TTC549 (cell line): ENCODE data around the gene PCNX2.
"Not testable (repeated sequence)": the region's sequence is repeated elsewhere in the genome, so short reads cannot be mapped to it uniquely, and the experiment has no call there.

ENCODE experiments used
- FAIRE-seq: peaks from 2 replicates; lab custom pipeline; 2012; peaks lifted over from hg19 to GRCh38; lab: Jason Lieb, UNC

PCNX2 gene

DNA sequence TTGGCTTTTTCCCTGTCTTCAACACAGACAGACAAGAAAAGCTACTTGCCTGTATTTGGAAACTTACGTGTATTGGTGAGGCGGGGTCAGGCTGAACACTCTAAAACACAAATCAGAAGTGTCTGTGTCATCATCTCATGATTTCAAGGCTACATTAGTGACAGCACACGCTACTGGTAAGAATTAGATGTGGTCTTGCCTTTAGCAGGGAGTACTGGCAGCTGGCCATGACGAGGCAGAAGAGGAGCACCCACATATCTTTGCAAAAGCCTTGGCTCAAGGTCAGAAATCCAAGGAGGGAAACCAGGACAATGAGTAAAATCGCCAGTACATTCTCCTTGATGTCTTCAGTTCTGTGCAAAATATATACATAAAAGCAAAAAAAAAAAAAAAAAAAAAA lies 77.7 kb downstream of the PCNX2 start:
- no peak for FAIRE-seq

DNA sequence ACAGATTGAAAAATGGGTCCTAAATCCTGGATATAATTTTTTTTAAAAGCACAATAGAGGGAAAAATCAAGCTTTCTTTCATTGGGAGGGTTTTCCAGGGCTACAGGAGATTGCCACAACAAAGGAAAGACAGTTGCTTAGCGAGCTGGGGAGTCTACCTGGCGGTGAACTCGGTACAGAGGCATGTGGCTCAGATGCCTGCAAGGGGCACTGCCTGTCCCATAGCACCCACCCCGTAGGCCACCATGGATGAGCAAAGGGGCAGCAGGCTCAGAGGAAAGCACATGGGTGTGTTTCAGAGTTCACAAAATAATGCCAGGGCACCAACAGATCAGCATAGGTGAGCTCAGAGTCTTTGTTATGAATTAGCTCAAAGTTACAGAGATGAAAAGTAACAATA lies 79.5 kb downstream of the PCNX2 start:
- FAIRE-seq = no peak

DNA sequence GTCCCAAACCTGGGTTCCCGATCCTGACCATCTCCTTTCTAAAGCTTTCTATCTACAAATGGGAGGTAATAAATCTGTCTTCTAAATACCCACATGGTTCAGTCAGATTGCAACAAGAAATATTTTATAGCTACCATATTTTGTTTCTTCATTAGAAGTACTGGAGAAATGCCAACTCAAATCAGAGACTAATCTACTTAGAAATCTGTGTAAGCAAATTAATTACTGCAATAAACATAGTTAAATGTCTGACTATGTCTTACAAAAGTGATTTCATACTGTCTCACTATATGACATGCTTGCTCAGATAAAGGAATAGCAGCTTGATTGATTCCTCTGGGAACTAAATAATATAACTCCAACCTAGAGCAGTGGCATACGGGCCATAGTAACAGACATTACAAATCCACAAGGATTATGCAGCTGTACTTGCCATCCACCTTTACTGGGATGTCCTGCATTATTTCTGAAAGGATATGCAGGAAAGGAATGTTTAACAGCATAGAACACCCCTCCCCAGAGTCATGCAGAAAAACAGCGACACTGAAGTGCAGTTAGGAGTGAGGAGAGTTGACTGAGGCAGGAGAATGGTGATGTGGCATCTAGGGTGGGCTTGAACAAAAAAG lies 80.3 kb downstream of the PCNX2 start:
- no peak for FAIRE-seq

DNA sequence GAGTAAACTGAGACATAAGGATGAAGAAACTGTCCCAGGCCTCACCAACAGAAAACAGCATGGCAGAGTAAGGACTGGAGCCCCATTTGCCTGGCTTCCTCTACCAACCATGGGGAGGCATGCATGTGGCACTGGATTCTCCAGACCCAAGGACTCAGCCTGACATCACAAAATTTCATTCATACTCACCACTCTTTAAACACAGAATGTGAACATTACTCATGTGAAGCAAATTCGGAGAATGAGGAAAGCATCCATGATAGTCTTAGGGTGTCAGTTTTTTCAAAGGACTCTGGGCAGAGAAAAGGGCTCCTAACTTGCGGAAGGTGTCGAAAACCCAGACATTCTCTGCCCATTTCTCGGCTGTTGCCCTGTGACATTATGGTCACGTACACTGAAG lies 83.9 kb downstream of the PCNX2 start:
- FAIRE-seq = no peak

DNA sequence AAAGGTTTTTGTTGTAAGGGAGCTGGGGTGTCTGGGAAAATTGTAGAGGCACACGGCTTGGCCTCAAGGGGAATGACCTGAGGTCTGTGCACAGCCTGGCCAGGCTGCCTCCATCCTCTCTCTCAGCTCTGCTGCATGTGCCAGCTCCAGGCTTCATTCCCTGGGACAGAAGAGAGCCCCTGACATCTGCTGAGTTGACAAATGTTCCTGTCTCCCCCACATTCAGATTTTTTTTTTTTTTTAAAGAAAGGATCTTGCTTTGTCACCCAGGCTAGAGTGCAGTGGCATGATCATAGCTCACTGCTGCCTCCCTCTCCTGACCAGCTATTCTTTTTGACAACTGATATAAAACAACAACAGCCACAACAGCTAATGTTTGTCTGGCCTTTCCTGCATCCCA lies 84.4 kb downstream of the PCNX2 start:
- FAIRE-seq = no peak

DNA sequence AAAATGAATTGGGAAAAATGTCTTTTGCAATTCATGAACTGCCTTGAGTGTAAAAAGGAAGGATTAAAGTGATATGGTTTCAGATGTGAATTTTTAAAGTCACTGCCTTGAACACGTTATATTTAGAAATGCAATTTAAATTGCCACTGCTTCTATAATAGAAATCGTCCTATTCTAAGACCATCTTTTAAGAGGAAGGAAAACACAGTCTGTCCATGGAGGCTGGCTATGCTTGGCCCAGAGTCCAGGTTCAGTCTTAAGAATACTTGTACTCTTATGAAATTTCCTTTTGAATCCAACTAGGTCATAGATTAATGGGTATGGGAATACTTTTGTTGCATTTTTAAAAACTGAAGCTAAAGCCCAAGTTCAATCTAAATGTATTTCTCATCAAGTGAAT lies 86.0 kb downstream of the PCNX2 start:
- no peak for FAIRE-seq

DNA sequence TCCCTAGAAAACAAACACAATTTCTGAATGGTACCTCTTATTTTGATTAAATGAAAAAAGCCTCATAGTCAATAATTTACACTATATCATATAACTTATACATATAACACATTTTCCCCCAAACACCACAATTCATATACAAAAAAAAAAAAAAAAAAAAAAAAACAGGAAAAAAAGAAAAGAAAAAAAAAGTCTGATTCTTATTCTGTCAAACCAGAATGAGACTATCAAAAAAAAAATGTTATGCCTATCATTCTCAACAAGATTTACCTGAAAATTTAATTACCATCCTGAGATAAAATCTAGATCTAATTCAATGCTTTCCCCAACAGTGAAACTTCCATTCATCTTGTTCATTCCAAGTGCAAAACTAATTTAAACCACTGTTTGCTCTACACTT lies 86.8 kb downstream of the PCNX2 start:
- peak; percentile 80 for FAIRE-seq

DNA sequence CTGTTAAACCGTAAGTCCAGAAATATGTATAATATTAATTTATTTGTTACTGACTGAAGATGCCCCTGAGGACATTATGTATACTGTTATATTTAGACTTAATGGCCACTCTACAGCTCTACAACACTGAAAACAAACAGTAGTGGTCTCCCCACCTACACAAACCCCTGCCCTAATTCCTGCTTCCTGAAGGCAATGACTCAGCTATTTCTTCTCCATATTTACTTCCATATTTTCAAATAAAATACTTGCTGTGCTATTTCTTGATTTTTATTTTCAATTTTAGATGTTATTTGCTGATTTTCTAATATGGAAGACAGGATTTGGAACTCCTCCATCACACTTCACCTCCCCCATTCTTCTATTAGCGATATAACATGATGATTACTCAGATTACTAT lies 97.6 kb downstream of the PCNX2 start:
- no peak for FAIRE-seq

DNA sequence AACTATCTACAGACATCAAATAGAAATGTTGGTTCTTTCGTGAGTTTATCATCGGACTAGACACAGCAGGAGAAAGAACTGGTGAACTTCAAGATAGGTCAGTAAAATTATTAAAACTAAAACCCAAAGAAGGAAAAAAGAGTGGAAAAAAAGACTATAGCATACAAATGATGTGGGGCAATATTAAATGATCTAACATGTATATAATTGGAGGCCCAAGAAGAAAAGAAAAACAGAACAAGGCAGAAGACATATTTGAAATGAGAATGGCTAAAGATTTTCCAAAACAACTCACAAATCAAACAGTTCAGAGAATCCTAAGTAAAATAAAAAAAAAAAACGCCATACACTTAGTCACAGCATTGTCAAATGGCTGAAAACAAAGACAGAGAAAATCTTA lies 101.8 kb downstream of the PCNX2 start:
- FAIRE-seq = no peak

DNA sequence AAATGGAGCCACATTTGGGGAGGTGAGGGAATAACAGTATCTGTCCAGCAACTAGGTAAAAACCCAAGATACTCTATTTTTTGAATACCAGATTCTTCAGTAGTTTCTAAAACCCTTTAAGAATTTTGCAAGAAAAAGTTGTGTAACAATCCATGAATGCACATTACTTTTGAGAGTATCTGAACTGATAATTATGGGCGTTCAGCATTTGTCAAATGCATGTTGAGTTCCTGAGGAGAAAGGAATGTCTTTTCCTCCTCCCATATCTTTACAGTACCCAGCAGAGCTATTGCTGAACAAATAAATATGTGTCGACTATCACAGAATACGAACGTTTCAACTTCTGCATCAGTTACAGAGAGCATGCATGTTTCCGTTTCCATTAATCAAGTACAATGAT lies 104.5 kb downstream of the PCNX2 start:
- FAIRE-seq = no peak

DNA sequence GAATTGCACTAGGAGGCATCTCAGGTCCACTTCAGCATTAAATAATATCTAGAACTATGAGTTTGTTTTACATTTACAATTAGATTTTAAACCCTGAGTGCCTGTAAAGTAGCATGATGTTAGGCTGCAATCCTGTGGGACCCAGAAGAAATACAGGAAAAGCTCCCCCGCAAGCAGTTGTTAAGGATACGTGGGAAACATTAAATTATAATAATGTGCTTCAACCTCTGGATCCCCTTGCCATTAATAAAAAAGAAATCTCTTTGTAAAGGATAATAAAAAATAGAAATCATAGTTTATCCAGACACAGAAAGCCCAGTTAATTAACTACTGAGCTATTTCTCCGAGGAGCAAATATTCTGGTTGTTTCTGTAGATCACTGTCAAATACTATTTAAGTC lies 106.0 kb downstream of the PCNX2 start:
- FAIRE-seq = no peak

DNA sequence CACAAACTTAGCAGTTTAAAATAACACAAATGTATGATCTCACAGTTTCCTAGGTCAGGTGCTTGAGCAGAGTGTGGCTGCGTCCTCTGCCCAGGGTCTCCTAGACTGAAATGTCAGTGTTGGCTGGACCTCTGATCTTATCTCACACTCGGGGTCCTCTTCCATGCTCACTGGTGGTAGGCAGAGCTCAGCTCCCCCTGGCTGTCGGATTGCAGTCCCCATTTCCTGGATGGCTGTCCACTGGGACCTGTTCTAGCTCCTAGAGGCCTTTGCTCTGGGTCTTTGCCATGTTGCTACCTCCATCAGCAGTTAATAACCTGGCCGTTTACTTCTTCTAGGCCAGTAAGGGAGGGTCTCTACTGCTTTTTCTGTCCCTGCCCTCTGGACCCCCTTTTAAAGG lies 107.5 kb downstream of the PCNX2 start:
- no peak for FAIRE-seq

DNA sequence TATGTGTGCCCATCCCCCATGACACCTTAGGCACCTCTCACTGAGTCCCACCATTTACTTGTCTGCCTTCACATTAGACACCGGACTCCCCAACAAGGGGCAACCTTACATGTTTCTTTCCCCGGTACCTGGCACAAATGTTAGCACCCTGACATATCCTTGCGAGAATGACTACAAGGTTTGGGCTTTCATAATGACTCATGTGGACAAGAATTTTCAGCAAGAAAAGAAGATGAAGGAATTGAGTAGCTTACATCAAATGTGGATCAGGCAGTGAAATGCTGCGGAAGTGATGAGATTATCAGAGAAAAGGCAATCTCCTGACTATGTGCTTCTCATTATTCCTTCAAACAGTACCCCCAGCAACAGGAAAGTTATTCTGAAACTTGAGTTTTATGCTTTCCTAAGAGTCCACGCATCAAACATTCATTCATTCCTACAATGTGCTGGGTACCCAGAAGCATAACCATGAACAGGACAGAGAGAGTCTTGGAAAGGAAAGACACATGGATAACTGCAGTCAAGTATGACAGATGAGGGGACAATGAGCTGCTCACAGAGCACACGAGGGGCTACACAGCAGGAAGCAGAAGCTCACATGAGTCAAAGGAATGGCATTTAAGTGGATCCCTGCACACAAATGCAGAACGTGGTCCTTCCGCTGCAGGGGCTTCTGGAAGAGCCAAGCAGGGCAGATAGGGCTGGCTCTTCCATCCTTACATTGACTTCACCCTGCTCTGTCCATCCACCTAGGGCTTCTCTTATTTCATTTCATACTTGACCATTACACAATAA lies 112.1 kb downstream of the PCNX2 start:
- FAIRE-seq = no peak

DNA sequence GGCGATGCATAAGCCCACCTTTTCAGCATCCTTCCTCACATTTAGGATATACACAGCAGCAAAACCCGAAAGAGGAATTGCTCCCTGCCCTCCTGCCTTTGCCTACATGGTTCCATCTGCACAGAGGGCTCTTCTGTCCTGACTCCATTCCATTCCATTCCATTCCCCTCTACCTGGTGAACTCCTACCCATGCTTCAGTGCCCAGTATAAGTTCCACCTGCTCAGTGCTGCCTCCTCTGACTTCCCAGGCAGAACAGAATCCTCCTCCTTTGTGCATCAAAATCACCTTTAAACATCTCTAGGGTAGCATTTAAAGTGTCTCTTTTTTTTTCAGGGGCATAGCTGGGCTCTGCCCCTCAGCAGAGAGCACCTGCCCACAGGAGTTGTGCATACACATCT lies 112.9 kb downstream of the PCNX2 start:
- FAIRE-seq = no peak

DNA sequence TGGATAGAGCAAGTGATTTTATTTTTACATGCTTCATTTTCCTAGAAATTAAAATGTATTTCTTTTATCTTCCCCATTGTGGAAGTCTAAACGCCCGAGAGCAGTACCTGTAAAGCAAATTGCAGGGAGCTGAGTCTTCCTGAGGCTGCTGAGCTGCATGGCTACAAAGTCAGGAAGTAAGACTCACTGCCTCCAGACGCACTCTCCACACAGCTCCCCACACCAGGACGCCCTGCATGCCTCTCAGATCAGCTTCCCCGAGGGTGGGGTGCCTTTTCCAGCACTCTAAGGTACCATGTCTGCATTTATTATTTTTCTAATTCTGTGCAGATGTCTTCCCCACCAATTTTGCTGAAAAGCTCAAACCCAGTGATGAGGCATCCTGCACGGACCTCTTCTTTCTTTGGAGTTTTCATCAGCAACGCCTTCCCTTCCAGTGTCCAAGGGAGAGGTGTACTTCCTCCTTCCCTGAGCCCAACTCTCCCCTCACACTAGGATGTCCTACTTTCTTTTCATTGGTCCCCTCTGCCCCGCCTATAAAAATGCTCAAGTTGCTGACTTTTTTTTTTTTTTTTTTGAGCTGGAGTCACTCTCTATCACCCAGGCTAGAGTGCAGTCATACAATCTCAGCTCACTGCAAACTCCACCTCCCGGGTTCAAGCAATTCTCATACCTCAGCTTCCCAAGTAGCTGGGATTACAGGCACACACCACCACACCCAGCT lies 114.7 kb downstream of the PCNX2 start:
- no peak for FAIRE-seq

DNA sequence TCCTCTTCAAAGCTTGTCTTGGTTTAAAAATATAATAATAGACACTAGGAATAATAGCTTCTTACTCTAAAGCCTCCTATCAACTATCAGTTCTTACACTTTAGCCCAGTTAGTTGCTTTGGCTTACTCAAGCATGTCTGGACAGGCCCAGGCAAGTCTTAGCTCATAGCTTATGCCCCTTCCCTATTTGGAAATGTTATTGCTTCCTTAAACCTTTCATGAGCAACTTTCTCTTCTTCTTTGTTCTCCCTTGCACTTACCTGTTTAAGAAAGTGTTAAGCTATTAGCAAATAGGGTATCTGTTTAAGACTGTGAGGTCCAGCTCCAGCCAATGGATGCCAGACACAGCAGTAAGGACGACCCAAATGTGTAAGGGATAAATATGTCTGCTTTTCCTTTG lies 115.9 kb downstream of the PCNX2 start:
- not testable (repeated sequence) for FAIRE-seq

DNA sequence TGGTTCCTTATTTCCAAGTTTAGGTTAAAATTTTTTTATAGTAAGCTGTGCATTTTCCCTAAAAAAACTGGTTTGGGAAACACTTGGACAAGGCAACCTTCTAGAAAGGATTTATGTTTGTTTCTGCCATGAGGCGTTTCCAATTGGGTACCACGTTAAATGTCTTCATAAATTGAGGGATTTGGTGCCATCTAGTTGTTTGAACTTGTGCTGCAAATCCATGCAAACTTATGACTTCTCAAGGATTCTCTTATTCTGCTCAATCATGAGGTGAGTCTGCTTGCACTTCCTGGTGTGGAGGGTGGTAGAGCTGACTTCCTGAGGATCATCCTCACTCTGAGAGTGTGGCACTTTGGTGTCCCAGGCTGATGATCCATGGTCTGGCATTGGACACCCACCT lies 123.3 kb downstream of the PCNX2 start:
- FAIRE-seq = peak; percentile 32

DNA sequence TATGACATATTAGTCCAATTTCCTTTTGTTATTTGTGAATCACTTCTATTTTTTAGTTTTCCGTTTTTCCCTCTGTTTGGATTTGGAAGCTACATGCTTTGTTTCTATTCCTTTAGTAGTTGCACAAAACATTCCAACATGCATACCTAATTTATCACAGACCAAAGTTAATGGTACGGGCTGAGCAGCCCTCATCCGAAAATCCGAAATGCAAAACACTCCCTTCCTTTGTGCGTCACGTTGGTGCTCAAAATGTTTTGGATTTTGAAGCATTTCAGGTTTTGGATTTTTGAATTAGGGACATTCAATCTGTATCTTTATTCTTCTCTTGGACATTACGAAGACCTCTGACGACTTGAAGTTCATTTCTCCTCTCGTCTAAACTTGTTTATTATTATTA lies 124.8 kb downstream of the PCNX2 start:
- FAIRE-seq = no peak

DNA sequence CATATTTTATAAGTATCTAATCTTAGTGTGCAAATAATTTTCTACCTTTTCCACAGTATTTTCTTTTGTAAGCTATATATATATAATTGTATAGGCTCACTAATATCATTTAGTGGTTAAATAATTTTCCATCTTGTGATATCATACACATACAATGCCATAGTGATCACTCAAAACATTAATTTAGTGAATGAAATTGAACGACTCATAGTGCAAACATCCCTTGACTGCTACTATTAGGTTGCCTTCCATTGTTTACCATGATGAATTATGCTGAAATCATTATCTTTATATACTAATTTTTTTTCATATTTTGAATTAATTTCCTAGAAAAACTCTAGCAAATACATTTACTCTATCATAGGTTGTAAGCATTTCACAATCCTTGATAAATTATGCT lies 127.1 kb downstream of the PCNX2 start:
- no peak for FAIRE-seq

DNA sequence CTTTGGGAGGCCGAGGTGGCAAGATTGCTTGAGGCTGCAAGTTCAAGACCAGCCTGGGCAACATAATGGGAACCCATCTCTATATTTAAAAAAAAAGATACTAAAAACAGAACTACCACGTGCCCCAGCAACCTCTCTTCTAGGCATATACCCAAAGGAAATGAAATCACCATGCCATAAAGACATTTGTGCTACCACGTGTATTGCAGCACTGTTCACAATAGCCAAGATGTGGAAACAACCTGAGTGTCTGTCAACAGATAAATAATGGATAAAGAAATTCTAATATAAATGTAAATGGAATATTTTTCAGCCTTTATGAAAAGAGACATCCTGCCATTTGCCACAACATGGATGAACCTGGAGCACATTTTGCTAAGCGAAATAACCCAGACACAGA lies 128.6 kb downstream of the PCNX2 start:
- no peak for FAIRE-seq

DNA sequence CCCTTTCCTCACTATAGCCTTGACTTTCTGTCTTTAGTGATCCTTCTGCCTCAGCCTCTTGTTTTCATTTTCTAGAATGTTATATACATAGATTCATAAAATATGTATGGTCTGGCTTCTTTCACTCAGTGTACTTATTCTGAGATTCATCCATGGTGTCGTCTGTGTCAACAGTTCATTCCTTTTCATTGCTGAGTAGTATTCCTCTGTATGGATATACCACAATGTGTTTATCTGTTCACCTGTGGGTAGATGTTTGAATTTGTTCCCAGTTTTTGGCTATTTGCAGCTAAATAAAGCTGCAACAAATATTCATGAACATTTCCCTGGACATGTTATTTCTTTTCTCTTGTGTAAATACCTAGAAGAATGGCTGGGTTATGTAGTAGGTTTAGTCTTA lies 131.8 kb downstream of the PCNX2 start:
- no peak for FAIRE-seq

DNA sequence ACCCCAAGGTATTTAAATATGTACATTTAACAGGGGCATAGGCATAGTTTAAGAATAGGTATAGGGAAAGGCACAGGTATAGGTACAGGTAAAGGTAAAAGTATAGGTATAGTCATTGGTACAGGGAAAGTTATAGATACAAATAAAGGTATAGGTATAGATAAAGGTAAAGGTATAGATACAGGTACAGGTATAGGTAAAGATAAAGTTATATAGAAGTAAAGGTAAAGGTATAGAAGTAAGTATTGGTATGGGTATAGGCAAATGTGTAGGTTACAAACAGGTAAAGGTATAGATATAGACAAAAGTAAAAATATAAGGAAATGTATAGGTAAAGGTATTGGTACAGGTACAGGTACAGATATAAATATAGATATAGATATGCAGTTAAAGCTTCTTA lies 137.2 kb downstream of the PCNX2 start:
- no peak for FAIRE-seq

DNA sequence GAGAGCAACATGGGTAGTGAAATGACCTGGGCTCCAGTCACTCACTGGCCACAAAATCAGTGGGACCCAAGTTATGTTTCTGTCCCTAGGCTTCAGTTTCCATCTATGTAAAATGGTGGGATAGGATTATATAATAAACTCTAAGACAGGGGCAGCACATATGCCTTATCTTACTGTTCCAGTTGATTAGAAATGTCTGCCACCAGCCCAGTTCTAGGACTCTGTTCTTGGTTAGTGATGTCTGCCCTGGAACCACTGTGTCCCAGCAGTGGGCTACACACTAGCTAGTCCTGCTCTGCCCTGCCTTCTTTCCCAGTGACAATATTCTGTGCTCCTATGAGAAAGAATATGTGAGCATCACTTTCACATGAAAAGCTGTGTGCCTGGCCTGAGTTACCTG lies 138.3 kb downstream of the PCNX2 start:
- no peak for FAIRE-seq

DNA sequence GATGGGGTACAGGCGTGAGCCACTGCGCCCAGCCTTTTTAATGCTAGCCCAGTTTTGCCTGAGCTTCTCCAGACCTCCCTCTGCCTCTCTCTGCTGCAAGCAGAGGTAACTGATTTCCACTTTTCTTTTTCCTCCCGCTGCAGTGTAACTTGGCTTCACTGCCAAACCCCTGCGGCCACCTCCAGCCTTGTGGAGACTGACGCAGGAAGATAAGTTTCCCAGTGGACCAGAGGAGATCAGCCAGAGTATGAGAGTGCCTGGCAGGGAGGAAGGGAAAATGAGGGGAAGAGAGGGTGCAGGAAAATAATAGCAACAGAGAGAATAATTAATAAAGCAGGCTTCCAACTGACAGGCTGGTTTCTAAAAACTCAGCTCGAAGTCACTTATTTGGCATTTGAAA lies 143.7 kb downstream of the PCNX2 start:
- FAIRE-seq = no peak
